GM23248 (cell line): Measurements from ENCODE around the gene RFX2. TPM values are rescaled to one million over a fixed set of nuclear protein-coding genes. Genes with fewer than 3 reads are reported as not detected.

Source experiments
- DNase-seq: peaks from one replicate; pipeline ENCODE4 v3.0.0-alpha.2; 2015
- H2AFZ ChIP-seq: fragments of 200-600 bp; sonication (generic); 2 replicates; pipeline ENCODE4 v1.6.1; 2016; ENCODE audit warnings: antibody characterized with exemption
- H3F3A ChIP-seq: fragments of 200-600 bp; sonication (generic); 2 replicates; pipeline ENCODE4 v1.6.1; 2016; ENCODE audit warnings: mild to moderate bottlenecking, antibody characterized with exemption, mixed run types; ENCODE audit not compliant: insufficient read depth
- H3K27ac ChIP-seq: fragments of 200-600 bp; sonication (generic); 2 replicates; pipeline ENCODE4 v1.5.1; 2016; ENCODE audit warnings: mild to moderate bottlenecking
- H3K27me3 ChIP-seq: fragments of 200-600 bp; sonication (generic); replicated peaks from 2 replicates; pipeline ENCODE4 v1.6.1; 2016; ENCODE audit warnings: mild to moderate bottlenecking; ENCODE audit not compliant: insufficient read depth
- H3K36me3 ChIP-seq: fragments of 200-600 bp; sonication (generic); 2 replicates; pipeline ENCODE4 v1.6.1; 2016; ENCODE audit warnings: low read depth, mild to moderate bottlenecking
- H3K4me1 ChIP-seq: fragments of 200-600 bp; sonication (generic); 2 replicates; pipeline ENCODE4 v1.6.1; 2016; ENCODE audit warnings: mild to moderate bottlenecking; ENCODE audit not compliant: insufficient read depth
- H3K4me2 ChIP-seq: fragments of 200-600 bp; sonication (generic); one replicate; pipeline ENCODE4 v1.6.1; 2016; ENCODE audit warnings: mild to moderate bottlenecking; ENCODE audit not compliant: unreplicated experiment
- H3K4me3 ChIP-seq: fragments of 200-600 bp; sonication (generic); 2 replicates; pipeline ENCODE4 v1.5.1; 2016; ENCODE audit warnings: mild to moderate bottlenecking
- H3K79me2 ChIP-seq: fragments of 200-600 bp; sonication (generic); 2 replicates; pipeline ENCODE4 v1.6.1; 2016; ENCODE audit warnings: mild to moderate bottlenecking; ENCODE audit not compliant: insufficient read depth
- H3K9ac ChIP-seq: fragments of 200-600 bp; sonication (generic); 2 replicates; pipeline ENCODE4 v1.6.1; 2016; ENCODE audit warnings: mild to moderate bottlenecking
- H3K9me2 ChIP-seq: fragments of 200-600 bp; sonication (generic); 2 replicates; pipeline ENCODE4 v1.6.1; 2016; ENCODE audit warnings: mixed run types, mild to moderate bottlenecking, moderate library complexity; ENCODE audit not compliant: insufficient read depth
- H3K9me3 ChIP-seq: fragments of 200-600 bp; sonication (generic); one replicate; pipeline ENCODE4 v1.6.1; 2017; ENCODE audit warnings: low read depth
- H4K20me1 ChIP-seq: fragments of 200-600 bp; sonication (generic); 2 replicates; pipeline ENCODE4 v1.6.0; 2016; ENCODE audit not compliant: insufficient read depth
- EZH2 ChIP-seq: fragments of 200-600 bp; sonication (generic); IDR thresholded peaks from 2 replicates; pipeline ENCODE4 v1.6.1; 2018; ENCODE audit warnings: antibody characterized with exemption, mild to moderate bottlenecking; ENCODE audit not compliant: insufficient read depth, poor library complexity, severe bottlenecking
- EZH2phosphoT487 ChIP-seq: fragments of 200-600 bp; sonication (generic); IDR thresholded peaks from 2 replicates; pipeline ENCODE4 v1.6.1; 2018; ENCODE audit warnings: antibody characterized with exemption, moderate library complexity, mild to moderate bottlenecking, low read depth; ENCODE audit not compliant: insufficient read depth
- WGBS, 2 experiments: methylation state at CpG; one replicate each; pipeline ENCODE4 v1.1.6; 2015 to 2017; ENCODE audit warnings: low lambda C conversion rate in 2 of 2, low coverage in 1 of 2; ENCODE audit errors: missing lambda C conversion rate in 2 of 2; 5-methylcytosine and 5-hydroxymethylcytosine counted together
- in situ Hi-C: fragments of 300-500 bp; cut with MboI; formaldehyde crosslinking; loops from 2 replicates; pipeline ENCODE4 v1.15.0; 2020
- polyA plus RNA-seq: library from polyadenylated mRNA; unstranded; fragments of >200 nt; fragmentation: Nextera tagmentation; extraction: Ambion mirVana; gene quantifications from 2 replicates; pipeline ENCODE4 v1.2.1, GENCODE V29; 2016
- total RNA-seq: library from RNA; depleted of rRNA; stranded (reverse); fragments of >200 nt; shearing (Covaris generic); gene quantifications from 2 replicates; pipeline ENCODE4 v1.2.3, GENCODE V29; 2014

The RFX2 gene
- total and polyA plus RNA-seq, 2 experiments from 2014 or later = 11.3 to 13.1 TPM

GRCh38 chr19:5991244-5991838, 119.0 kb downstream of the RFX2 start:
- no peaks in the 10 kb centered on the region for H4K20me1 ChIP-seq
- H3K36me3 ChIP-seq = no peaks in the 10 kb centered on the region
- no peak overlapping the region for H3K9ac ChIP-seq
- H2AFZ ChIP-seq = no peak overlapping the region
- no peak overlapping the region for H3K4me3 ChIP-seq
- H3F3A ChIP-seq = no peaks in the 10 kb centered on the region
- no peak for TF ChIP-seq EZH2phosphoT487
- no peak for TF ChIP-seq EZH2
- no peaks in the 10 kb centered on the region for H3K27me3 ChIP-seq
- H3K9me2 ChIP-seq = no peaks in the 10 kb centered on the region
- H3K27ac ChIP-seq = no peak overlapping the region
- in situ Hi-C loops = no loop called here
- H3K4me2 ChIP-seq = no peak overlapping the region
- no peak for DNase-seq
- 96 to 99% methylated on average over 8 of the region's 8 CpGs for WGBS, 2 experiments
- H3K4me1 ChIP-seq = no peaks in the 10 kb centered on the region
- no peaks in the 10 kb centered on the region for H3K9me3 ChIP-seq
- H3K79me2 ChIP-seq = no peaks in the 10 kb centered on the region

GRCh38 chr19:5990289-5990797, 120.0 kb downstream of the RFX2 start:
- Histone ChIP-seq H3K9me3 (no peaks in the 10 kb centered on the region), H3K27me3 (no peaks in the 10 kb centered on the region), H3K36me3 (no peaks in the 10 kb centered on the region), H3K27ac (no peak overlapping the region), H3K4me2 (peak overlapping the region; percentile 43), H3F3A (no peaks in the 10 kb centered on the region), H4K20me1 (no peaks in the 10 kb centered on the region), H3K9ac (peak overlapping the region; percentile 57), H3K4me3 (peak overlapping the region; percentile 60), H3K79me2 (no peaks in the 10 kb centered on the region), H3K9me2 (no peaks in the 10 kb centered on the region), H3K4me1 (peaks cover 5% of the 10 kb centered on the region), H2AFZ (peak overlapping the region; percentile 89)
- TF ChIP-seq EZH2phosphoT487 = no peak
- no peak for TF ChIP-seq EZH2
- in situ Hi-C loops = no loop called here
- peak; percentile 59 for DNase-seq
- WGBS, 2 experiments = 30 to 31% methylated on average over 17 of the region's 17 CpGs

GRCh38 chr19:5989388-5990074, 120.8 kb downstream of the RFX2 start:
- Histone ChIP-seq H2AFZ (peak overlapping the region; percentile 89), H3K79me2 (no peaks in the 10 kb centered on the region), H3K9me2 (no peaks in the 10 kb centered on the region), H3K4me1 (peaks cover 12% of the 10 kb centered on the region), H3K36me3 (no peaks in the 10 kb centered on the region), H4K20me1 (no peaks in the 10 kb centered on the region), H3K9me3 (no peaks in the 10 kb centered on the region), H3K27me3 (no peaks in the 10 kb centered on the region), H3K27ac (no peak overlapping the region), H3K4me3 (no peak overlapping the region), H3F3A (no peaks in the 10 kb centered on the region), H3K4me2 (peak overlapping the region; percentile 43), H3K9ac (no peak overlapping the region)
- WGBS, 2 experiments = 56 to 58% methylated on average over 8 of the region's 8 CpGs
- no peak for DNase-seq
- TF ChIP-seq EZH2phosphoT487 = no peak
- no peak for TF ChIP-seq EZH2
- in situ Hi-C loops = no loop called here

- H3K27ac ChIP-seq = no peak overlapping the region
- no peak for TF ChIP-seq EZH2
- TF ChIP-seq EZH2phosphoT487 = no peak
- no peaks in the 10 kb centered on the region for H3K9me3 ChIP-seq
- H3K27me3 ChIP-seq = no peaks in the 10 kb centered on the region
- no peaks in the 10 kb centered on the region for H4K20me1 ChIP-seq
- no peak overlapping the region for H3K4me3 ChIP-seq
- H3F3A ChIP-seq = no peaks in the 10 kb centered on the region
- peaks cover 12% of the 10 kb centered on the region for H3K4me1 ChIP-seq
- no peaks in the 10 kb centered on the region for H3K79me2 ChIP-seq
- H3K9me2 ChIP-seq = no peaks in the 10 kb centered on the region
- no peak overlapping the region for H3K9ac ChIP-seq
- 76 to 81% methylated on average over 8 of the region's 8 CpGs for WGBS, 2 experiments
- no peak overlapping the region for H3K4me2 ChIP-seq
- H2AFZ ChIP-seq = no peak overlapping the region
- in situ Hi-C loops = no loop called here
- H3K36me3 ChIP-seq = no peaks in the 10 kb centered on the region
- DNase-seq = no peak
Observed at GRCh38 chr19:5988517-5989387, 121.5 kb downstream of the RFX2 start.
